Astrocyte (in vitro differentiated cells and primary cell): ENCODE data around the gene DCUN1D3. TPM values are rescaled to one million over a fixed set of nuclear protein-coding genes. Genes with fewer than 3 reads are reported as not detected.
"Not testable (repeated sequence)": the region's sequence is repeated elsewhere in the genome, so short reads cannot be mapped to it uniquely, and the experiment has no call there.

Source experiments
- DNase-seq: peaks from one replicate; pipeline ENCODE4 v3.0.0-alpha.2; 2010; ENCODE audit warnings: low read depth
- FAIRE-seq: peaks from 2 replicates; lab custom pipeline; 2011; peaks lifted over from hg19 to GRCh38; lab: Jason Lieb, UNC
- H2AFZ ChIP-seq: 2 replicates; pipeline ENCODE4 v1.6.0; 2012; ENCODE audit warnings: low read depth, low read length, inconsistent platforms
- H3K27ac ChIP-seq: 2 replicates; pipeline ENCODE4 v1.5.1; 2011; ENCODE audit warnings: low read depth, low read length, inconsistent platforms
- H3K27me3 ChIP-seq: 2 replicates; pipeline ENCODE4 v1.6.0; 2011; ENCODE audit warnings: low read length, inconsistent platforms; ENCODE audit not compliant: insufficient read depth
- H3K36me3 ChIP-seq: 2 replicates; pipeline ENCODE4 v1.5.1; 2011; ENCODE audit warnings: low read length, inconsistent platforms; ENCODE audit not compliant: insufficient read depth
- H3K4me1 ChIP-seq: 2 replicates; pipeline ENCODE4 v1.5.1; 2011; ENCODE audit warnings: low read length, inconsistent platforms; ENCODE audit not compliant: insufficient read depth
- H3K4me2 ChIP-seq: 2 replicates; pipeline ENCODE4 v1.6.0; 2012; ENCODE audit warnings: low read length, inconsistent platforms
- H3K4me3 ChIP-seq: 2 replicates; pipeline ENCODE4 v1.5.1; 2011; ENCODE audit warnings: low read depth, mild to moderate bottlenecking, low read length, inconsistent platforms; ENCODE audit not compliant: insufficient read depth
- H3K79me2 ChIP-seq: 2 replicates; pipeline ENCODE4 v1.6.0; 2012; ENCODE audit warnings: mild to moderate bottlenecking, low read length, inconsistent platforms; ENCODE audit not compliant: insufficient read depth
- H3K9ac ChIP-seq: 2 replicates; pipeline ENCODE4 v1.6.0; 2012; ENCODE audit warnings: mild to moderate bottlenecking, low read length, inconsistent platforms
- H3K9me3 ChIP-seq: 2 replicates; pipeline ENCODE4 v1.5.1; 2012; ENCODE audit warnings: low read depth, mild to moderate bottlenecking, low read length, inconsistent platforms; ENCODE audit not compliant: insufficient read depth
- H4K20me1 ChIP-seq: 2 replicates; pipeline ENCODE4 v1.6.0; 2012; ENCODE audit warnings: low read length, inconsistent platforms; ENCODE audit not compliant: insufficient read depth
- H3K27ac Mint-ChIP-seq: one replicate; pipeline ENCODE4 v1.8.0; 2021; ENCODE audit warnings: mild to moderate bottlenecking, mixed read lengths; ENCODE audit not compliant: unreplicated experiment
- H3K27me3 Mint-ChIP-seq: one replicate; pipeline ENCODE4 v1.8.0; 2021; ENCODE audit warnings: low read depth, mixed read lengths; ENCODE audit not compliant: unreplicated experiment
- H3K36me3 Mint-ChIP-seq: one replicate; pipeline ENCODE4 v1.8.0; 2021; ENCODE audit warnings: low read depth, mixed read lengths; ENCODE audit not compliant: unreplicated experiment
- H3K4me1 Mint-ChIP-seq: one replicate; pipeline ENCODE4 v1.8.0; 2021; ENCODE audit warnings: low read depth, mixed read lengths; ENCODE audit not compliant: unreplicated experiment
- H3K4me3 Mint-ChIP-seq: one replicate; pipeline ENCODE4 v1.8.0; 2021; ENCODE audit warnings: mild to moderate bottlenecking, moderate library complexity, mixed read lengths; ENCODE audit not compliant: unreplicated experiment
- H3K9me3 Mint-ChIP-seq: one replicate; pipeline ENCODE4 v1.8.0; 2021; ENCODE audit warnings: mild to moderate bottlenecking, mixed read lengths; ENCODE audit not compliant: unreplicated experiment
- CTCF ChIP-seq: IDR thresholded peaks from 2 replicates; pipeline ENCODE4 v1.5.1; 2011; ENCODE audit warnings: low read depth, mild to moderate bottlenecking, inconsistent platforms, low read length, moderate library complexity; ENCODE audit not compliant: insufficient read depth
- EZH2 ChIP-seq: IDR thresholded peaks from 2 replicates; pipeline ENCODE4 v1.6.1; 2012; ENCODE audit warnings: mild to moderate bottlenecking, low read length, inconsistent platforms; ENCODE audit not compliant: insufficient read depth
- total RNA-seq: library from RNA; stranded (reverse); gene quantifications from 2 replicates; pipeline ENCODE4 v1.2.1, GENCODE V29; 2021

Gene DCUN1D3
- total RNA-seq, 1 donor from 2014 or later = 34.0 TPM

- no peak for TF ChIP-seq EZH2
- TF ChIP-seq CTCF = peak; percentile 54
- peak within 1 kb of the TSS; percentile 97 for H3K4me3 Mint-ChIP-seq
- H3K36me3 Mint-ChIP-seq = no peaks in the 10 kb centered on the region
- peak within 1 kb of the TSS; percentile 90 for H3K9ac ChIP-seq
- FAIRE-seq (no peak), DNase-seq (peak; percentile 91)
- peak within 1 kb of the TSS; percentile 86 for H2AFZ ChIP-seq
- H3K27me3 ChIP-seq = no peaks in the 10 kb centered on the region
- no peaks in the 10 kb centered on the region for H4K20me1 ChIP-seq
- H3K9me3 ChIP-seq = no peaks in the 10 kb centered on the region
- H3K27ac ChIP-seq = peak within 1 kb of the TSS; percentile 84
- peak within 1 kb of the TSS; percentile 91 for H3K4me2 ChIP-seq
- H3K36me3 ChIP-seq = no peaks in the 10 kb centered on the region
- peak within 1 kb of the TSS; percentile 86 for H3K4me3 ChIP-seq
- H3K4me1 Mint-ChIP-seq = no peaks in the 10 kb centered on the region
- peaks cover 4% of the 10 kb centered on the region for H3K79me2 ChIP-seq
- no peaks in the 10 kb centered on the region for H3K9me3 Mint-ChIP-seq
- no peaks in the 10 kb centered on the region for H3K27me3 Mint-ChIP-seq
- no peaks in the 10 kb centered on the region for H3K4me1 ChIP-seq
- peak within 1 kb of the TSS; percentile 92 for H3K27ac Mint-ChIP-seq
These were observed 93.7 kb downstream of the DCUN1D3 start, which contains the start of the genes ERI2 and REXO5 for GRCh38 chr16:20806168-20807050. TSS of gene ERI2 (minus strand) at chr16:20806472. CDS start at chr16:20806430, 42 bp downstream. TSS of gene REXO5 (plus strand) at chr16:20806527. CDS start at chr16:20806954, 427 bp downstream.

GRCh38 chr16:20805684-20806167 is 94.4 kb downstream of the DCUN1D3 start:
- peak overlapping the region; percentile 97 for H3K4me3 Mint-ChIP-seq
- H3K4me1 Mint-ChIP-seq, H3K36me3 ChIP-seq, H3K4me1 ChIP-seq, H3K9me3 ChIP-seq, H3K27ac Mint-ChIP-seq, H3K36me3 Mint-ChIP-seq, H3K9me3 Mint-ChIP-seq, FAIRE-seq, H4K20me1 ChIP-seq, DNase-seq, H3K27me3 ChIP-seq, H3K79me2 ChIP-seq, H3K27me3 Mint-ChIP-seq: not testable (repeated sequence)
- peak overlapping the region; percentile 91 for H3K4me2 ChIP-seq
- peak overlapping the region; percentile 84 for H3K27ac ChIP-seq
- peak overlapping the region; percentile 86 for H3K4me3 ChIP-seq
- peak overlapping the region; percentile 90 for H3K9ac ChIP-seq
- peak overlapping the region; percentile 86 for H2AFZ ChIP-seq

Other genes starting within 250 kb of the DCUN1D3 start
- 0.43 and 0.46 TPM in 2 replicates for gene ACSM1, start 202.7 kb downstream of the DCUN1D3 start, total RNA-seq
- 26.4 and 28.6 TPM in 2 replicates for gene THUMPD1, start 158.5 kb downstream of the DCUN1D3 start, total RNA-seq
- 5.3 and 7.4 TPM in 2 replicates for gene ACSM3, start 136.3 kb downstream of the DCUN1D3 start, total RNA-seq
- 11.4 and 12.9 TPM in 2 replicates for gene ERI2, start 93.9 kb downstream of the DCUN1D3 start, total RNA-seq
- 0.99 and 1.8 TPM in 2 replicates for gene REXO5, start 93.8 kb downstream of the DCUN1D3 start, total RNA-seq
- 23.0 and 24.1 TPM in 2 replicates for gene LYRM1, start 413 bp upstream of the DCUN1D3 start, total RNA-seq